GM21723 (cell line): Measurements from ENCODE around the gene EGFR.

Source experiments
- ATAC-seq: cut with Tn5 transposase; IDR thresholded peaks from one replicate; pipeline ENCODE4 v1.9.1; 2021; ENCODE audit warnings: mild to moderate bottlenecking, moderate library complexity; ENCODE audit not compliant: unreplicated experiment

EGFR gene

GRCh38 chr7:55018361-55019190 lies at the start of gene EGFR:
Gene EGFR (plus strand): TSS chr7:55019017. CDS start chr7:55019278, 261 bp downstream.
- no peak for ATAC-seq

- ATAC-seq, result no peak
Observed at GRCh38 chr7:54969208-54969967, 49.4 kb upstream of the EGFR start.

GRCh38 chr7:54972733-54973294 lies 46.0 kb upstream of the EGFR start:
- ATAC-seq, result no peak

- no peak for ATAC-seq
Observed at GRCh38 chr7:54978364-54979116, 40.3 kb upstream of the EGFR start.

- ATAC-seq, result no peak
Observed at GRCh38 chr7:54980521-54980920, 38.3 kb upstream of the EGFR start.

GRCh38 chr7:54981913-54982312 lies 36.9 kb upstream of the EGFR start:
- ATAC-seq, result no peak

GRCh38 chr7:54985426-54986330 lies 33.1 kb upstream of the EGFR start:
- ATAC-seq, result no peak

GRCh38 chr7:54986716-54987115 lies 32.1 kb upstream of the EGFR start:
- ATAC-seq, result no peak

GRCh38 chr7:54987772-54988171 lies 31.0 kb upstream of the EGFR start:
- no peak for ATAC-seq

- ATAC-seq, result no peak
Observed at GRCh38 chr7:54988516-54988915, 30.3 kb upstream of the EGFR start.

GRCh38 chr7:54989453-54990225 lies 29.2 kb upstream of the EGFR start:
- ATAC-seq, result no peak

- ATAC-seq, result no peak
Observed at GRCh38 chr7:54991341-54991740, 27.5 kb upstream of the EGFR start.

- no peak for ATAC-seq
Observed at GRCh38 chr7:54992871-54993475, 25.8 kb upstream of the EGFR start.

GRCh38 chr7:54995166-54995565 lies 23.7 kb upstream of the EGFR start:
- ATAC-seq, result no peak

GRCh38 chr7:54995610-54996363 lies 23.0 kb upstream of the EGFR start:
- peak; percentile 49 for ATAC-seq

- no peak for ATAC-seq
Observed at GRCh38 chr7:54996391-54996790, 22.4 kb upstream of the EGFR start.

GRCh38 chr7:55004579-55004978 lies 14.2 kb upstream of the EGFR start:
- ATAC-seq, result no peak

GRCh38 chr7:55005241-55005851 lies 13.5 kb upstream of the EGFR start:
- ATAC-seq, result no peak
